Naive thymus-derived CD4-positive, alpha-beta T cell (primary cell): ENCODE results near the gene SV2C. TPM values are rescaled to one million over a fixed set of nuclear protein-coding genes. Genes with fewer than 3 reads are reported as not detected.

ENCODE experiments used
- ATAC-seq: fragments of 150-1000 bp; cut with Tn5 transposase; 2 replicates; pipeline ENCODE4 v1.10.0; 2021; ENCODE audit warnings: mild to moderate bottlenecking, moderate library complexity
- CTCF ChIA-PET: fragments of 350-600 bp; sonication (Branson Sonifier 250); formaldehyde crosslinking; loops from one replicate; lab custom pipeline; 2021; ENCODE audit warnings: antibody characterized with exemption; lab: Charles Lee
- POLR2A ChIA-PET: fragments of 350-600 bp; sonication (Branson Sonifier 250); formaldehyde crosslinking; loops from one replicate; lab custom pipeline; 2021; ENCODE audit warnings: antibody characterized with exemption, inconsistent platforms; lab: Charles Lee
- DNase-seq, 9 donors: peaks; one replicate each; pipeline versions ENCODE4 v3.0.0 to v3.0.0-alpha.2; 2020 to 2022; ENCODE audit warnings: mixed read lengths in 1 of 9
- H3K27ac ChIP-seq: one replicate; pipeline ENCODE4 v1.7.0; 2013; ENCODE audit warnings: mild to moderate bottlenecking, low read depth, low read length, moderate library complexity
- H3K27me3 ChIP-seq, 2 donors: one replicate each; pipeline ENCODE4 v1.7.0; 2013; ENCODE audit warnings: low read length in 2 of 2, mild to moderate bottlenecking in 2 of 2, moderate library complexity in 2 of 2; ENCODE audit not compliant: control insufficient read depth in 2 of 2, insufficient read depth in 2 of 2
- H3K36me3 ChIP-seq, 3 experiments: 1 replicate in 2 of 3; 2 replicates in 1 of 3; pipeline ENCODE4 v1.7.0; 2013; ENCODE audit warnings: low read length in 3 of 3, mild to moderate bottlenecking in 3 of 3, moderate library complexity in 1 of 3; ENCODE audit not compliant: insufficient read depth in 3 of 3, control insufficient read depth in 2 of 3
- H3K4me1 ChIP-seq, 2 donors: one replicate each; pipeline ENCODE4 v1.7.0; 2013; ENCODE audit warnings: low read length in 2 of 2, mild to moderate bottlenecking in 2 of 2, moderate library complexity in 1 of 2; ENCODE audit not compliant: control insufficient read depth in 2 of 2, insufficient read depth in 2 of 2
- H3K4me3 ChIP-seq: 2 replicates; pipeline ENCODE4 v1.7.0; 2013; ENCODE audit warnings: mild to moderate bottlenecking, low read length
- H3K9me3 ChIP-seq, 3 experiments: 1 replicate in 2 of 3; 2 replicates in 1 of 3; pipeline ENCODE4 v1.7.0; 2013; ENCODE audit warnings: low read length in 3 of 3; ENCODE audit not compliant: control insufficient read depth in 2 of 3
- H3K27ac Mint-ChIP-seq, 9 donors: one replicate each; pipeline ENCODE4 v1.8.0; 2020 to 2022; ENCODE audit warnings: mixed read lengths in 9 of 9, mild to moderate bottlenecking in 8 of 9, moderate library complexity in 5 of 9, inconsistent platforms in 2 of 9
- H3K27me3 Mint-ChIP-seq, 5 donors: one replicate each; pipeline ENCODE4 v1.8.0; 2021 to 2022; ENCODE audit warnings: mixed read lengths in 5 of 5, mild to moderate bottlenecking in 1 of 5
- H3K36me3 Mint-ChIP-seq, 5 donors: one replicate each; pipeline ENCODE4 v1.8.0; 2020 to 2022; ENCODE audit warnings: mixed read lengths in 5 of 5, mild to moderate bottlenecking in 3 of 5, inconsistent platforms in 1 of 5
- H3K4me1 Mint-ChIP-seq, 7 donors: one replicate each; pipeline ENCODE4 v1.8.0; 2020 to 2022; ENCODE audit warnings: mixed read lengths in 7 of 7, mild to moderate bottlenecking in 3 of 7, inconsistent platforms in 1 of 7
- H3K4me3 Mint-ChIP-seq, 10 donors: one replicate each; pipeline ENCODE4 v1.8.0; 2020 to 2022; ENCODE audit warnings: mild to moderate bottlenecking in 10 of 10, mixed read lengths in 10 of 10, moderate library complexity in 6 of 10, inconsistent platforms in 2 of 10
- H3K9me3 Mint-ChIP-seq, 11 donors: one replicate each; pipeline ENCODE4 v1.8.0; 2020 to 2022; ENCODE audit warnings: mixed read lengths in 11 of 11, mild to moderate bottlenecking in 4 of 11, inconsistent platforms in 1 of 11, moderate library complexity in 1 of 11
- intact Hi-C, 2 donors: fragments of 100-400 bp; cut with micrococcal nuclease; formaldehyde crosslinking; loops; one replicate each; pipeline ENCODE4 v1.15.1; 2023
- polyA plus RNA-seq, 2 donors: library from polyadenylated mRNA; unstranded; fragments of 300-500 nt; fragmentation: Illumina TruSeq; gene quantifications; one replicate each; pipeline ENCODE4 v1.2.3, GENCODE V29; 2021
- total RNA-seq, 6 experiments: library from RNA in 5 of 6; stranded (reverse) in 5 of 6; gene quantifications; 1 replicate in 5 of 6; 2 replicates in 1 of 6; pipeline ENCODE4 v1.2.3 and lab custom pipeline; 2021 to 2026

The SV2C gene
- total and polyA plus RNA-seq, 7 experiments from 2014 or later = not detected

- Mint-ChIP-seq H3K27me3 (peaks cover 0 to 32% (median 4%) of the 10 kb centered on the region in 5 donors), H3K27ac (no peak overlapping the region), H3K4me3 (no peak overlapping the region), H3K36me3 (no peaks in the 10 kb centered on the region), H3K9me3 (peaks cover 0 to 9% (median 0%) of the 10 kb centered on the region in 11 donors), H3K4me1 (peaks cover under 1 to 3% (median 3%) of the 10 kb centered on the region in 7 donors)
- no peaks in the 10 kb centered on the region for H3K36me3 ChIP-seq
- ATAC-seq (no peak), DNase-seq (no peak)
- no peaks in the 10 kb centered on the region for H3K9me3 ChIP-seq
- intact Hi-C loops = no loop called here
- H3K4me3 ChIP-seq = no peak overlapping the region
- ChIA-PET POLR2A (no interaction called here), CTCF (no interaction called here)
- H3K27me3 ChIP-seq = no peaks in the 10 kb centered on the region
- no peak overlapping the region for H3K27ac ChIP-seq
- H3K4me1 ChIP-seq = no peaks in the 10 kb centered on the region
These were observed 111.2 kb downstream of the SV2C start for GRCh38 chr5:76194340-76194739.

GRCh38 chr5:76196457-76196856, 113.3 kb downstream of the SV2C start:
- no peak overlapping the region for H3K27ac ChIP-seq
- H3K9me3 ChIP-seq = no peaks in the 10 kb centered on the region
- no peaks in the 10 kb centered on the region for H3K4me1 ChIP-seq
- intact Hi-C loops = no loop called here
- Mint-ChIP-seq H3K27me3 (peaks cover 0 to 35% (median 4%) of the 10 kb centered on the region in 5 donors), H3K4me3 (no peak overlapping the region), H3K36me3 (no peaks in the 10 kb centered on the region), H3K9me3 (peaks cover 0 to 5% (median 0%) of the 10 kb centered on the region in 11 donors), H3K27ac (no peak overlapping the region), H3K4me1 (peaks cover 4 to 7% (median 6%) of the 10 kb centered on the region in 7 donors)
- ChIA-PET POLR2A (no interaction called here), CTCF (interaction anchor here (0.8 kb wide), 1 partner anchor 8 kb away, joined by 3 read pairs; no protein-coding TSS in a partner anchor)
- no peaks in the 10 kb centered on the region for H3K27me3 ChIP-seq
- no peak for ATAC-seq
- no peaks in the 10 kb centered on the region for H3K36me3 ChIP-seq
- DNase-seq = no peak
- H3K4me3 ChIP-seq = no peak overlapping the region

- no peak overlapping the region for H3K4me3 ChIP-seq
- Mint-ChIP-seq H3K9me3 (peaks cover 0 to 5% (median 0%) of the 10 kb centered on the region in 11 donors), H3K36me3 (no peaks in the 10 kb centered on the region), H3K27me3 (peaks cover 0 to 35% (median 4%) of the 10 kb centered on the region in 5 donors), H3K4me1 (peaks cover 4 to 7% (median 6%) of the 10 kb centered on the region in 7 donors), H3K27ac (no peak overlapping the region), H3K4me3 (no peak overlapping the region)
- CTCF ChIA-PET = interaction anchor here (0.8 kb wide), 1 partner anchor 9 kb away, joined by 3 read pairs; no protein-coding TSS in a partner anchor
- intact Hi-C loops = no loop called here
- no peaks in the 10 kb centered on the region for H3K9me3 ChIP-seq
- no peaks in the 10 kb centered on the region for H3K27me3 ChIP-seq
- no peaks in the 10 kb centered on the region for H3K4me1 ChIP-seq
- no peak overlapping the region for H3K27ac ChIP-seq
- H3K36me3 ChIP-seq = no peaks in the 10 kb centered on the region
- POLR2A ChIA-PET = no interaction called here
- ATAC-seq (no peak), DNase-seq (no peak)
These were observed 113.8 kb downstream of the SV2C start for GRCh38 chr5:76196886-76197489.

- peaks cover 0 to 35% (median 4%) of the 10 kb centered on the region in 5 donors for H3K27me3 Mint-ChIP-seq
- CTCF ChIA-PET = no interaction called here
- H3K27ac ChIP-seq = no peak overlapping the region
- intact Hi-C loops = no loop called here
- no peaks in the 10 kb centered on the region for H3K36me3 ChIP-seq
- H3K4me3 Mint-ChIP-seq = no peak overlapping the region
- no peaks in the 10 kb centered on the region for H3K4me1 ChIP-seq
- H3K27me3 ChIP-seq = no peaks in the 10 kb centered on the region
- ATAC-seq (no peak), DNase-seq (no peak)
- POLR2A ChIA-PET = interaction anchor here (0.7 kb wide), 1 partner anchor 350 kb away, joined by 3 read pairs; no protein-coding TSS in a partner anchor
- H3K9me3 Mint-ChIP-seq = peaks cover 0 to 5% (median 0%) of the 10 kb centered on the region in 11 donors
- H3K4me3 ChIP-seq = no peak overlapping the region
- H3K27ac Mint-ChIP-seq = no peak overlapping the region
- peaks cover 4 to 7% (median 6%) of the 10 kb centered on the region in 7 donors for H3K4me1 Mint-ChIP-seq
- H3K36me3 Mint-ChIP-seq = no peaks in the 10 kb centered on the region
- H3K9me3 ChIP-seq = no peaks in the 10 kb centered on the region
These were observed 114.5 kb downstream of the SV2C start for GRCh38 chr5:76197726-76198125.

- Mint-ChIP-seq H3K4me1 (peaks cover 4 to 7% (median 6%) of the 10 kb centered on the region in 7 donors), H3K4me3 (no peak overlapping the region)
- CTCF ChIA-PET = no interaction called here
These were observed 116.4 kb downstream of the SV2C start for GRCh38 chr5:76199336-76200318.

DNA sequence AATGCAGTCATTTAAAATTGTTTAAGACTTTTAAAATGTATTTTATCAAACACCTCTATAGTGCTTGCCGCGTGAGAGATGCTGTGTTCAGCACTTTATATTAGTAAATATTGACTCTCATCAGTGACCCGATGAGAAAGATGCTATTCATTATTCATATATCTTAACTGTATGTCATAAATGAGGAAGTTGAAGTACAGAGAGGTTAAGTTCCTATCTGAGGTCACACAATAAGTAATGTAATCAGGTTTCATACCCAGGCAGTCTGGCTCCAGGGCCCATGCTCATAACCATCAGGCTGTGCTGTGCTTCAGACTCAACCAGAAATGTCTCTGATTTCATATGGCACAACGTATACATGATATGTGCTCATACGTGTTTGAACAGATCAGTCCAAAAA, 119.0 kb downstream of the SV2C start:
- Histone ChIP-seq H3K27me3 (no peaks in the 10 kb centered on the region), H3K36me3 (no peaks in the 10 kb centered on the region), H3K9me3 (no peaks in the 10 kb centered on the region), H3K4me1 (no peaks in the 10 kb centered on the region), H3K4me3 (no peak overlapping the region), H3K27ac (no peak overlapping the region)
- no peak overlapping the region for H3K27ac Mint-ChIP-seq
- ChIA-PET CTCF (no interaction called here), POLR2A (no interaction called here)
- DNase-seq (no peak), ATAC-seq (peak; percentile 63)
- peaks cover 0 to 5% (median 0%) of the 10 kb centered on the region in 11 donors for H3K9me3 Mint-ChIP-seq
- H3K27me3 Mint-ChIP-seq = peaks cover 0 to 38% (median 3%) of the 10 kb centered on the region in 5 donors
- H3K36me3 Mint-ChIP-seq = no peaks in the 10 kb centered on the region
- peaks cover 4 to 7% (median 6%) of the 10 kb centered on the region in 7 donors for H3K4me1 Mint-ChIP-seq
- intact Hi-C loops = no loop called here
- H3K4me3 Mint-ChIP-seq = no peak overlapping the region

More at GRCh38 chr5:76199336-76200318, 116.4 kb downstream of the SV2C start:
- intact Hi-C loops = no loop called here
- H3K4me1 ChIP-seq = no peaks in the 10 kb centered on the region
- DNase-seq (no peak), ATAC-seq (no peak)
- POLR2A ChIA-PET = no interaction called here
- H3K36me3 ChIP-seq = no peaks in the 10 kb centered on the region
- Mint-ChIP-seq H3K9me3 (peaks cover 0 to 5% (median 0%) of the 10 kb centered on the region in 11 donors), H3K27ac (peak overlapping the region in 1 of 9 donors; percentile 19), H3K36me3 (no peaks in the 10 kb centered on the region), H3K27me3 (peaks cover 0 to 36% (median 5%) of the 10 kb centered on the region in 5 donors)
- H3K4me3 ChIP-seq = no peak overlapping the region
- H3K9me3 ChIP-seq = no peaks in the 10 kb centered on the region
- H3K27me3 ChIP-seq = no peaks in the 10 kb centered on the region
- no peak overlapping the region for H3K27ac ChIP-seq
